C4-2B (cell line): ENCODE data around the gene NRIP1.
A peak's percentile ranks its signal among the peaks of the same experiment; 100 is the strongest.

Source experiments
- H3K27ac ChIP-seq: fragments of 450-650 bp; 2 replicates; pipeline ENCODE4 v1.5.1; 2017
- ZFX ChIP-seq: fragments of 450-650 bp; IDR thresholded peaks from 2 replicates; pipeline ENCODE4 v1.6.1; 2017
- TF ChIP-seq, protein P1 (sequence below): fragments of 450-650 bp; conservative IDR thresholded peaks from 2 replicates; pipeline ENCODE4 v1.5.1; 2017; ENCODE audit warnings: mild to moderate bottlenecking

The NRIP1 gene

DNA sequence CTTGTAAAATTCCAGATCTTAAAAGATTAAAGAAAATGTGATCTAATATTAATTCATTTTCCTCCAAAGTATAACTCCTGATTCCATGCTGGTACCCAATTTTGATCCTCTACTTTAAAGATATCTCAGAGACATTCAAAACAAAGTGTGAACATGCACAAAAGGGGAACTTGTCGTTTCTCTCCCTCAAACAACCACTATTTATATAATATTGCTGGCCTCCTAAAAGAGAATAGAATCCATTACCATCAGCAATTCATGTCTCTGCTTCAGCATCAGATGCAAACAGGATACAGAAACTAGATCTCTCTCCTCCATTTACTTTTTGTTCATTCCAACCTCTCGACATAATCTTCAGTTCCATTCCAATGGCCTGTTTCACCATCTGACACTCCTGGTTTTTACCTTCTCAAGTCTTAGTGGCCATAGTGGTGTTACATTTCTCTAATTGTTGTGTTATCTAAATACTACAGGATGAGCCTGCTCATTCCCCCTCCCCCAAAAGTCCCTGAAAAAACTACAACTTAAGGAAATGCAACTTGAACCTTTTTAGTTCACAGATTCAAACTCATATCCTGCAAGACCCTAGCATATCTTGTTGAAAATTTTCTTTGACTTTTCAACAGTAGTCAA is 4.1 kb downstream of the NRIP1 start:
- TF ChIP-seq, protein P1, sequence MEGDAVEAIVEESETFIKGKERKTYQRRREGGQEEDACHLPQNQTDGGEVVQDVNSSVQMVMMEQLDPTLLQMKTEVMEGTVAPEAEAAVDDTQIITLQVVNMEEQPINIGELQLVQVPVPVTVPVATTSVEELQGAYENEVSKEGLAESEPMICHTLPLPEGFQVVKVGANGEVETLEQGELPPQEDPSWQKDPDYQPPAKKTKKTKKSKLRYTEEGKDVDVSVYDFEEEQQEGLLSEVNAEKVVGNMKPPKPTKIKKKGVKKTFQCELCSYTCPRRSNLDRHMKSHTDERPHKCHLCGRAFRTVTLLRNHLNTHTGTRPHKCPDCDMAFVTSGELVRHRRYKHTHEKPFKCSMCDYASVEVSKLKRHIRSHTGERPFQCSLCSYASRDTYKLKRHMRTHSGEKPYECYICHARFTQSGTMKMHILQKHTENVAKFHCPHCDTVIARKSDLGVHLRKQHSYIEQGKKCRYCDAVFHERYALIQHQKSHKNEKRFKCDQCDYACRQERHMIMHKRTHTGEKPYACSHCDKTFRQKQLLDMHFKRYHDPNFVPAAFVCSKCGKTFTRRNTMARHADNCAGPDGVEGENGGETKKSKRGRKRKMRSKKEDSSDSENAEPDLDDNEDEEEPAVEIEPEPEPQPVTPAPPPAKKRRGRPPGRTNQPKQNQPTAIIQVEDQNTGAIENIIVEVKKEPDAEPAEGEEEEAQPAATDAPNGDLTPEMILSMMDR = no peak
- no peak for TF ChIP-seq ZFX
- H3K27ac ChIP-seq = no peak overlapping the region

DNA sequence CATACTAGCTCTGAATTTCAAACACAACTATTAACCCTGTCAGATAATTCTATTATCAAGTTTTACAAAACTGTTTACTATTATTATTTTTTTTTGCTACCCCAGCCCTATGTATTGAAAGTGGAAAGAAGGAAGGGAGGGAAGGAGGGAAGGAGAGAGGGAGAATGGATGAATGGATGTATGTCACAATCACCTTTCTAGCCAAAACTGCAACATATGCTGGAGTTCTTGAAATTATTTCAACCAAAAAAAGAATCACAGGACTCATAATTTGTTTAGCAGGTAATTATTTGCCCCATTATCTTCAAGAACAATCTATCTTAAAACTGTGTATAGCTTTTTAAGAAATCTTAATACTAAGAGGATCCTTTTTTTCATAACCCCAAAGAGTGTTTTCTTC is 5.4 kb downstream of the NRIP1 start:
- TF ChIP-seq ZFX = no peak
- TF ChIP-seq, protein P1 = no peak
- no peak overlapping the region for H3K27ac ChIP-seq

GRCh38 chr21:15058854-15059263 is 5.9 kb downstream of the NRIP1 start:
- no peak overlapping the region for H3K27ac ChIP-seq
- TF ChIP-seq ZFX = no peak
- TF ChIP-seq, protein P1 = no peak

GRCh38 chr21:15057285-15057684 is 7.5 kb downstream of the NRIP1 start:
- H3K27ac ChIP-seq = peak overlapping the region; percentile 32; the same call in 1 of the 2 replicates

GRCh38 chr21:15054606-15055239 is 10.1 kb downstream of the NRIP1 start:
- TF ChIP-seq, protein P1 = no peak
- TF ChIP-seq ZFX = no peak
- H3K27ac ChIP-seq = peak overlapping the region; percentile 47; the same call in 1 of the 2 replicates

More at GRCh38 chr21:15057285-15057684, 7.5 kb downstream of the NRIP1 start:
- TF ChIP-seq ZFX = no peak
- TF ChIP-seq, protein P1 = no peak

DNA sequence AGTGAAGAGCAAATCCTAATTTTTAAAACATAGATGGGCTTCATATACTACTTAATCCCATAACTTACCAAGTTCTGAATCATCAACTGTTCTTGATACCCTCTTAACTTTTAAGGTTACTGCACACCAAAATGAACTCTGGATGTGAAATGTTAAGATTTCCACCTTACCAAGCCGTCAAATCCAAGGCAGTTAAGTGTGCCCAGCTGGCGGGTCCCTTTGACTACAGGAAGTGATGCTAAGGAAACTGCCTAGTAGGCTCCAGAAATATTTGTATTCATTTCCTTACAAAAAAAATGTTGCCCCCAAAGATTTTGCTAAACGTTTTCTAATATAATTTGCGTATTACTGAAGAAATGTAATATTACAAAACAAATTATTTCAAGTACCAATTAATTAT is 10.7 kb downstream of the NRIP1 start:
- TF ChIP-seq ZFX = no peak
- TF ChIP-seq, protein P1 = no peak
- H3K27ac ChIP-seq = no peak overlapping the region

- TF ChIP-seq, protein P1 = no peak
- no peak for TF ChIP-seq ZFX
- no peak overlapping the region for H3K27ac ChIP-seq
Observed at GRCh38 chr21:15053500-15053899, 11.3 kb downstream of the NRIP1 start.
